ENCODE data around the gene ERC1. TPM values are rescaled to one million over a fixed set of nuclear protein-coding genes. Genes with fewer than 3 reads are reported as not detected.

Gene ERC1
- total and polyA plus RNA-seq, 9 of the 15 experiments (the other 6 are each of a cell fraction or from before 2014, with no cell fraction given): 0.74 to 11.8 (median 4.8) TPM

DNA sequence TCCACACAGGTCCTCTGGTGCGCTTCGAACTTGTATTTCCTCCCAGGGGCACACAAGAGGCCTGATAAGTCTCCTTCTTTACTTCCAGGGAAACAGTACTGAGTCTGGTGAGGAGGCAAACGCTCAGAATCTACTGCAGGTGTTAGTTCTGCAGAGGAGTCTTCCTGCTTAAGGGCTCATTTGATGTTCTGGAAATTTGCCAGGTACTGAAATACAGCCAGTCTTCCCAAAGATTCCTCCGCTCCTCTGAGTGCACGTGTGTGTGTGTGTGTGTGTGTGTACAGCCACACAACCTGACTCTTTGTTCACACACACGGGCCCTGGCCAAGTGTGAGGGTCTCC, 511.3 kb downstream of the ERC1 start:
- no peaks in the 10 kb centered on the region for H3K9me1 ChIP-seq (ENCODE audit: control insufficient read depth, insufficient read depth, low read length)
- H3K79me2 ChIP-seq (ENCODE audit: control insufficient read depth, insufficient read depth, low read length): peaks cover 5% of the 10 kb centered on the region; the same call in 1 of the 3 replicates
- no peak overlapping the region for H3K27ac ChIP-seq (ENCODE audit: extremely low read depth, low read depth, low read length)
- no peak overlapping the region for H3K9ac ChIP-seq (ENCODE audit: insufficient read depth in 1 of 2, low read depth in 2 of 2, low read length in 2 of 2)
- no peaks in the 10 kb centered on the region for H3K36me3 ChIP-seq (ENCODE audit: control insufficient read depth, insufficient read depth, low read length)
- in situ Hi-C loops (cut with MboI) (no loop called here), intact Hi-C loops (cut with micrococcal nuclease) (no loop called here)
- H3K27me3 ChIP-seq (ENCODE audit: control insufficient read depth in 2 of 2, insufficient read depth in 2 of 2, low read length in 2 of 2): no peaks in the 10 kb centered on the region
- H4K20me1 ChIP-seq (replicated peaks; ENCODE audit: control insufficient read depth, insufficient read depth, low read length): no peaks in the 10 kb centered on the region
- no peak overlapping the region for H3K4me2 ChIP-seq (ENCODE audit: insufficient read depth, low read length)
- no peak overlapping the region for H2AFZ ChIP-seq (ENCODE audit: low read depth, low read length)
- FAIRE-seq (no peak), ATAC-seq (no peak), DNase-seq (ENCODE audit: extremely low read depth in 1 of 4, low spot score in 3 of 4) (no peak)
- CTCF ChIA-PET (ENCODE audit: low intra/inter-chr PET ratio): no interaction called here
- TF ChIP-seq SP2 (IDR thresholded peaks at IDR 0.05; ENCODE audit: extremely low read depth, low read depth, low read length, poor library complexity, severe bottlenecking): no peak
- TF ChIP-seq NFIC (IDR thresholded peaks at IDR 0.05): peak; percentile 73
- H3K4me3 ChIP-seq: no peak overlapping the region
- H3K4me1 ChIP-seq (replicated peaks in 1 of 2; ENCODE audit: control insufficient read depth in 2 of 2, insufficient read depth in 2 of 2, low read length in 2 of 2): peaks cover 14 to 46% of the 10 kb centered on the region in 2 experiments; a peak in 4 of 5 replicates
- WGBS (ENCODE audit: insufficient coverage, low coverage, missing lambda C conversion rate): 46% methylated on average over 4 of the region's 6 CpGs
- POLR2A ChIA-PET: no interaction called here
- no peaks in the 10 kb centered on the region; the same call in none of the 2 replicates for H3K9me3 ChIP-seq (replicated peaks; ENCODE audit: control insufficient read depth, insufficient read depth, low read depth, low read length)
- BruUV-seq (replicated peaks): no TSS peak

DNA sequence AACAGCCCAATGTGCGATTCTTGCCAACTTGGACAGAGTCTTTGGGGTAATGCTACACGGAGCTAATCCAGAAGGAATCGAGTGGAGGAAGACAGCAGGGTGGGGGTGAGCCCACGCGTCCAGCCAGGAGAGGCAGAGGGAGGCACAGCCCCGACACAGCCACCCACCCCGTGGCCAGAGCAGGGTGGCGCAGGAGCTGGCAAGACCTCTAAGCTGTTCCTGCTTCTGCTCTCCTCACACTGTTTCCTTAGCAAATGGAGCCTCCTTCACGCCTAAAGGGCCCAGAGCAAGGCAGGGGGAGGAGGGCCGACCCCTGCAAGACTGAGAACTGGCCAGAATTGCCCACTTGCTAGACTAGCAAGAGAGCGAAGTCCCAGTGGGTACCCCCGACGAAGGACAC, 511.8 kb downstream of the ERC1 start:
- Histone ChIP-seq H3K4me3 (no peak overlapping the region), H3K27me3 (ENCODE audit: control insufficient read depth in 2 of 2, insufficient read depth in 2 of 2, low read length in 2 of 2) (no peaks in the 10 kb centered on the region), H4K20me1 (replicated peaks; ENCODE audit: control insufficient read depth, insufficient read depth, low read length) (no peaks in the 10 kb centered on the region), H3K36me3 (ENCODE audit: control insufficient read depth, insufficient read depth, low read length) (no peaks in the 10 kb centered on the region), H3K27ac (ENCODE audit: extremely low read depth, low read depth, low read length) (no peak overlapping the region), H3K9me3 (replicated peaks; ENCODE audit: control insufficient read depth, insufficient read depth, low read depth, low read length) (no peaks in the 10 kb centered on the region; the same call in none of the 2 replicates), H3K4me1 (replicated peaks in 1 of 2; ENCODE audit: control insufficient read depth in 2 of 2, insufficient read depth in 2 of 2, low read length in 2 of 2) (peaks cover 14 to 46% of the 10 kb centered on the region in 2 experiments; a peak in 4 of 5 replicates), H3K4me2 (ENCODE audit: insufficient read depth, low read length) (no peak overlapping the region), H3K9me1 (ENCODE audit: control insufficient read depth, insufficient read depth, low read length) (no peaks in the 10 kb centered on the region), H3K79me2 (ENCODE audit: control insufficient read depth, insufficient read depth, low read length) (peaks cover 5% of the 10 kb centered on the region; the same call in 1 of the 3 replicates), H2AFZ (ENCODE audit: low read depth, low read length) (no peak overlapping the region), H3K9ac (ENCODE audit: insufficient read depth in 1 of 2, low read depth in 2 of 2, low read length in 2 of 2) (no peak overlapping the region)
- DNase-seq (ENCODE audit: extremely low read depth in 1 of 4, low spot score in 3 of 4) (no peak), ATAC-seq (no peak), FAIRE-seq (no peak)
- no TSS peak for BruUV-seq (replicated peaks)
- CTCF ChIA-PET (ENCODE audit: low intra/inter-chr PET ratio): no interaction called here
- no peak for TF ChIP-seq HDAC3 (IDR thresholded peaks at IDR 0.05; ENCODE audit: borderline replicate concordance, partially characterized antibody)
- no peak for TF ChIP-seq SMARCA4 (IDR thresholded peaks at IDR 0.05)
- no peak for TF ChIP-seq FUS (optimal IDR thresholded peaks at IDR 0.05; ENCODE audit: low read depth, low read length)
- TF ChIP-seq ZNF668 (CRISPR knock-in tag; IDR thresholded peaks at IDR 0.05): no peak
- intact Hi-C loops (cut with micrococcal nuclease): no loop called here
- POLR2A ChIA-PET: no interaction called here
- in situ Hi-C loops (cut with MboI): no loop called here
- WGBS (ENCODE audit: insufficient coverage, low coverage, missing lambda C conversion rate): 81% methylated on average over 7 of the region's 13 CpGs

Data from K562 (cell line).